Posterior cingulate gyrus (tissue), 11 donors: ENCODE results near the gene RBM23.
"Not testable (repeated sequence)": the region's sequence is repeated elsewhere in the genome, so short reads cannot be mapped to it uniquely, and the experiment has no call there.

Source experiments
- DNase-seq, 10 donors: peaks; one replicate each; pipeline versions ENCODE4 v3.0.0 to v3.0.0-alpha.2; 2020 to 2021; ENCODE audit warnings: mixed read lengths in 3 of 10
- intact Hi-C: fragments of 100-400 bp; cut with DNase I; formaldehyde crosslinking; loops from one replicate; pipeline ENCODE4 v1.15.1; 2023

RBM23 gene

DNA sequence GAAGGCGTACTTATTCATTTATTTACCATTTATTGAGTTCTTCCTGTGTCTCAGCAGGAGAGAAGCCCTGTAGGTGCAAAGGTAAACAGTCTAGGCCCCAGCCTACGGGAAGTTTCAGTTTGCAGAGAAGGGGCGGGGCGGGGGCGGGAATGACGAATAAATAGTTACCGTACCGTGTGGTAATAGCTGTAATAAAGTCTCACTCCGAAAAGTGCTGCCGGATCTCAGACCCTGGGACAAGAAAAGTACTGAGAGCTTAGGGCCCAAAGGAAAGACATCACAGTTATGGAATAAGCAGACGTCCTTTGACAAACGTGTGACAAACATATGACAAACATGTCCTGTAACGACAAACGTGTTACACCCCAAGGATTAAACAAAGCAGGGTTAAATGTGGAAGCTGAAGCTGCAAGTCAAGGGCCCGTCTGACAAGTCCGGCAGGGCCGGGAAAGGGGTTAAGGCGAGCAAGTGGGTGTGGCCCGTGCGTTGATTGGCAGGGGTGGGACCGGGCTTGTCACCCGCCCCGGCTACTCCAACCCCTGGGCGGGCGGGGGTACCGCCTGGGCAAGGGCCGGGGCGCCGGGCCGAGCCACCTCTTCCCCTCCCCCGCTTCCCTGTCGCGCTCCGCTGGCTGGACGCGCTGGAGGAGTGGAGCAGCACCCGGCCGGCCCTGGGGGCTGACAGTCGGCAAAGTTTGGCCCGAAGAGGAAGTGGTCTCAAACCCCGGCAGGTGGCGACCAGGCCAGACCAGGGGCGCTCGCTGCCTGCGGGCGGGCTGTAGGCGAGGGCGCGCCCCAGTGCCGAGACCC lies 47.5 kb downstream of the RBM23 start, which contains the start of gene LRP10:
Gene LRP10, plus strand, starts transcription at position 517 of the 809 bp plus-strand sequence. CDS start 564 bp downstream, outside the sequence.
- intact Hi-C loops: no loop called here
- DNase-seq: peak; percentile 80 to 98 (median 86)

DNA sequence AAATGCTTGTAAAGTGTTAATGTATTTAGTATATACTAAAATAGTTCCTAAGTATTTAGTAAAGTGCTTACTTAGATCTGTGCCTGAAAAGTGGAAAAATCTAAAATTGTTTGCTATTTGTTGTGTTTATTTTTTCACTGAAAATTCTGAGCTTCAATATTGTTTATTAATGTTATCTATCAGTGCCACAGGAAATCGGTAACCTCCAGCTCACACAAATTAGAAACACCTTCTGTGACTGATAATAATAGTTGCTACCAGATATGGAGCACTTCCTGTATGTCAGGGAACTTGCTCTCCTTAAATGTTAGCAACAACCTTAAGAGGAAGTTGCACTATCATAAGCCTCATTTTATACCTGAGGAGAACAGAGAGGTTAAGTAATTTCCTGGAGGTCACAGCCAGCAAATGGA lies 48.1 kb downstream of the RBM23 start:
- intact Hi-C loops: no loop called here
- no peak for DNase-seq

DNA sequence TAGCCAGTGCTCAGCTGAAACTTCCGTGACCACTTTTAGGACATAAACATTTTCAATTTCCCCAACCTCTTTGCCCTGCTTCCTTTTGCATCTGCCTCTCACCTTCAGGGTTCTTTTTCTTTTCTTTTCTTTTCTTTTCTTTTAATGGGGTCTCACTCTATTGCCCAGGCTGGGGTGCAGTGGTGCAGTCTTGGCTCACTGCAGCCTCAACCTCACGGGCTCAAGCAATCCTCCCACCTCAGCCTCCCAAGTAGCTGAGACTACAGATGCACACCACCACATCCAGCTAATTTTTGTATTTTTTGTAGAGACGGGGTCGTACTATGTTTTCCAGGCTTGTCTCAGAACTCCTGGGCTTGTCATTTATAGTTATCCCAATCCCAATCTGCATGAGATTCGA lies 52.1 kb downstream of the RBM23 start:
- peak in 1 of 10 donors; percentile 42 for DNase-seq
- intact Hi-C loops: no loop called here

DNA sequence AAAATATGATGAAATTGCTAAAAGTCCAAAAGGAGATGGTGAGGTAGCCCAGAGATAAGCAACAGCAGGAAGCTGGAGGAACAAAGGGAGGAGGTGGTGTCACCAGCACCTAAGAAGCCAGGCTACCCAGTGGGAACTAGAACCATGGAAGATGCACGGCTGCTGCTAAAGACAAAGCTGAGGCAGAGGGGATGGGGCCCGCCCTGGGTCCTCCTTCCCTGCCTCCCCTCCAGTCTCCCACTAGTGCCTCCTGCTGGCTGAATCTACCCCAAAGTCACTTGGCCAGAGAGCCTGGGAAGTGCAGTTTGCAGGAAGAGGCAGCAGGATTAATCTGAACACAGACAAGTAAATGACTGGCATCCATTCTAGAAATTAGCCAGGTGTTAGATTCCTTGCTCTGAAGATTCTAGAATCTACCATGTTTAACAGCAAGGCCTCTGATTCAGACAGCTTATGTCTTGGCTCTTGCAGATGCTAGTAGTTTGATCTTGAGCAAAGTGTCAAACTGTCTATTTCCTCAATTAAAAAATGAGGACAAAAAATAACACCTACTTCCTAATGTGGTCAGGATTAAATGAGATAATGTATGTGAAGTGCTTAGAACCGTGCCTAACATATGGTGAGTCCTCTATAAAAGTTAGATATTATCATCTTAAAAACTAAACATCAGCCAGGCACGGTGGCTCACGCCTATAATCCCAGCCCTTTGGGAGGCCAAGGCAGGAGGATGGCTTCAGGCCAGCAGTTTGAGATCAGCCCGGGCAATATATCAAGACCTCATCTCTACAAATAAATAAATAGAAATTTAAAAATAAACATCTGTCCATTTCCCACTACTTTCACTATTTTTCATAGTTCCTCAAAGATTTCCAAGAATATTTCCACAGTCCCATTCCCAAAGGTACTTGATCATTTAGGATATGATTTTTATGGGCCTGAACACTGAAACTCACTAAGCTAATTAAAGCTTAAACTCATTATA lies 53.2 kb downstream of the RBM23 start:
- intact Hi-C loops: no loop called here
- DNase-seq: peak in 2 of 10 donors; percentile 12 to 26

DNA sequence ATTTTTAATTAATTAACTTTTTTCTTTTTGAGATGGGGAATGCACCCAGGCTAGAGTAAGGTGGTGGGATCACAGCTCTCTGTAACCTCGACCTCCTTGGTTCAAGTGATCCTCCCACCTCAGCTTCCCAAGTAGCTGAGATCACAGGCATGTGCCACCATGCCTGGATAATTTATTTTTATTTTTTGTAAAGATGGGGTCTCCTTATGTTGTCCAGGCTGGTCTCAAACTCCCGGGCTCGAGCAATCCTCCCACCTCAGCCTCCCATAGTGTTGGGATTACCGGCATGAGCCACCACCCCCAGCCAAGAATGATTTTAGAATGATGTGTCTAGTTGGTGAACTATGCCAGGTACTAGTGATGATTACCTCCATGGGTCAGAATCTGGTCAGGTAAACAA lies 54.0 kb downstream of the RBM23 start:
- peak in 1 of 10 donors; percentile 5 for DNase-seq
- intact Hi-C loops: no loop called here

DNA sequence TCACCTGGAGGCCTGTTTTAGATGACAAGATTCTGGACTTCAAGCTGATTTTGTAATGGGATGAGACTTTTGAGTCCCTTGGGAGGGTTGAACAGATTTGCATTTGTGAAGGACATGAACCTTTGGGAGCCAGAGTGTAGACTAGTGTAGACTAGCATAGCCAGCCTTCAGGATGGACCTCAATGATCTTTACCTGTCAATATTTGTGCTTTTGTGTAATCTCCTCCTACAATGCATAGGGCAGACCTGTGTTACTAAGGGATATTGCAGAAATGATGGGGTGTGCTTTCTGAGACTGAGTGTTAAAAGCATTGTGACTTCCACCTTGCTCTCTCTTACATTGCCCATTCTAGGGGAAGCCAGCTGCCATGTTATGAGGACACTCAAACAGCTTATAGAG lies 57.3 kb downstream of the RBM23 start:
- no peak for DNase-seq
- intact Hi-C loops: no loop called here

DNA sequence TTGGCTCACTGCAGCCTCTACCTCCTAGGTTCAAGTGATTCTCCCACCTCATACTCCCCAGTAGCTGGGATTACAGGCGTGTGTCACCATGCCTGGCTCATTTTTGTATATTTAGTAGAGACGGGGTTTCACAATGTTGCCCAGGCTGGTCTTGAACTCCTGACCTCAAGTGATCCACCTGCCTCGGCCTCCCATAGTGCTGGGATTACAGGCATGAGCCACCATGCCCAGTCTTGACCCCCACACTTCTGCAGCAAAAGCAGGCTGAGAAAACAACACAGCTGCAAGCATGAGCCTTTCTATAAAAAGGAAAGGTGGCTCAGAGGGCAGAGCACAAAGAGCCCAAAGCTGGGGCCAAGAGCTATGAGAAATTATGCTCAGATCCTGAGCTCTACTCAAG lies 58.6 kb downstream of the RBM23 start:
- intact Hi-C loops, DNase-seq: not testable (repeated sequence)

DNA sequence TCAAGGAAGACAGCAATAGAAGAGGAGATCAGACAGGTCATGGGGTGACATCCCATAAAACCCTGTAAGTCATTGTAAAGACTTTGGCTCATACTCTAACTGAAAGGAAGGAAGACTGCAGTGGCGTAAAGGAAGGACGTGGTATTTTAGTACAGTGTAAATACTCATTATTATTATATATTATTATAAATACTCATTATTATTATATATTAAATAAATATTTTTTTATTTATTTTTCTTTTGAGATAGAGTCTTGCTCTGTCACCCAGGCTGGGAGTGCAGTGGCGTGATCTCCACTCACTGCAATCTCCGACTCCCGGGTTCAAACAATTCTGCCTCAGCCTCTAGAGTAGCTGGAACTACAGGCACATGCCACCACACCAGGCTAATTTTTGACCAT lies 62.5 kb downstream of the RBM23 start:
- peak in 1 of 10 donors; percentile 22 for DNase-seq
- intact Hi-C loops: loop anchor here (10.0 kb wide), 1 partner anchor 202 kb away; no protein-coding TSS in a partner anchor

DNA sequence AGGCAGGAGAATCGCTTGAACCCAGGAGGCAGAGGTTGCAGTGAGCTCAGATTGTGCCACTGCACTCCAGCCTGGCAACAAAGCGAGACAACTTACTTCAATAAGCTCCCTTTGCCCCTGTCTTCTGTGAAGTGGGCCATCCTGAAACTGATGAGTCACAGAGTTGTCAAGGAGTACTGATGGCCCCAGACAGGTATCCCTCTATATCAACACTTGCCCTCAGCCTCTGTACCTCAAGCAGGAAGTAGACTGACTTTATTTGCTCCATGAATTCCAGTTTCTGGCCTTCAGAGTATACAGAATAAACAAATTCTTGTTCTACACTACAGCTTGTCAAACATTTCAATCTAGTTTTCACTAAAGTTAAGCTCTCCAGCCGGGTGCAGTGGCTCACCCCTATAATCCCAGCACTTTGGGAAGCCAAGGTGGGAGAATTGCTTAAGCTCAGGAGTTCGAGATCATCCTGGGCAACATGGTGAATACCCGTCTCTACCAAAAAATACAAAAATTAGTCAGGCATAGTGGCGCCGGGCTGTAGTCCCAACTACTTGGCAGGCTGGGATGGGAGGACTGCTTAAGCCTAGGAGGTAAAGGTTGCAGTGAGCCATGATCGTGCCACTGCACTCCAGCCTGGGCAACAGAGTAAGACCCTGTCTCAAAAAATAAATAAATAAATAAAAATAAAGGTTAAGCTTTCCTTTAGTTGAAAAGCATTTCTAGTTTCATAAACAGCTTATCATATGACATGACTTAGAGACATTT lies 63.8 kb downstream of the RBM23 start:
- intact Hi-C loops: loop anchor here (5.0 to 10.0 kb wide), 2 partner anchors 200 to 298 kb away; no protein-coding TSS in a partner anchor
- DNase-seq: peak in 2 of 10 donors; percentile 27 to 32

DNA sequence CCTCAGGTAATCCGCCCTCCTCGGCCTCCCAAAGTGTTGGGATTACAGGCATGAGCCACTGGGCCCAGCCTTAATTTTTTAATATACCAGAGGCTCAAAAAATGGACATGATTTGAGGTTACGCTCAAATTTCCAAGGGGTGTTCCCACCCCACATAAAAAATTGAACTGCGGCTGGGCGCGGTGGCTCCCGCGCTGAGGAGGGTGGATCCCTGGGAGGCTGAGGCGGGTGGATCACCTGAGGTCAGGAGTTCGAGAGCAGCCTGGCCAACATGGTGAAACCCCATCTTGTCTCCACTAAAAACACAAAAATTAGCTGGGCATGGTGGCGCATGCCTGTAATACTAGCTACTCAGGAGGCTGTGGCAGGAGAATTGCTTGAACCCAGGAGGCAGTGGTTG lies 64.7 kb downstream of the RBM23 start:
- DNase-seq: peak in 1 of 10 donors; percentile 39
- intact Hi-C loops: loop anchor here (5.0 to 10.0 kb wide), 2 partner anchors 199 to 297 kb away; no protein-coding TSS in a partner anchor

DNA sequence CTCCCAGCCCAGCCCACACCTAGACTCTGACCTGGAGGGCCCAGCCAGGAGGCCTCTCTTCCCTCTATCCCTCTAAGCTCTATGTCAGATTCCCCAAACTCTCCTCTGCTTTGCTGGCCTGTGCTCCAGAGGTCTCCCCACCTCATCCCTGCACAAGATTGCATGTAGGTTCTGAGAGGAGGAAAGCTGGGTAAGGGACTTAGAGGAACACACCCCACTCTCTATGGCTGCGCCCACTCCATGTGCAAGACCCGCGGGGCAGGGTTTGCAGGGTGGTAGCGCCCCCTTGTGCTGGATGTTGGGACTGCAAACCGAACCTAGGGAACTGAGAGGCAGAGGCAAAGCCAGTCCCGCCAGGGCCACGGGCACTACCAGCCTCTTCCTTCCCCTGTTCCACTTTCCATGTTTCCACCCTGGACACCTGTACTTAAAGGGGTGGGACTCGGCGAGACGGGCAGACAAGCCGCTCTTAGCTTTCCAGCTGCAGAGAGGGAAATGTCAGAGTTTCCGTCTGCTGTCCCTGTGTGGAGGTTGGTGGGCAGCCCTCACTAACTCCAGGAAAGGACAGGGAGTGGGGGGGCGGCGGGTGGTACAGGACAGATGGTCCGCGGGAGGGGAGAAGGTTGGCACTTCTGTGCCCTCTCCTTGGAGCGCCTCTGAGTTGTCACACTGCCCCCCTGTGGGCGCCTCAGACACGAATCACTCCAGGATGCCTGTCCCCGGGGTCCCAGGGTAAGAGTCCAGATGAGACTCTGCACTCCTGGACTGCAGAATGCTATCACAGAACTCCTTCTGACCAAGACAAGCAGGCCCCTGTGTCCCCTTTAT lies 65.8 kb downstream of the RBM23 start:
- intact Hi-C loops: loop anchor here (1.0 to 10.0 kb wide), 4 partner anchors 30 to 296 kb away; no protein-coding TSS in a partner anchor

DNA sequence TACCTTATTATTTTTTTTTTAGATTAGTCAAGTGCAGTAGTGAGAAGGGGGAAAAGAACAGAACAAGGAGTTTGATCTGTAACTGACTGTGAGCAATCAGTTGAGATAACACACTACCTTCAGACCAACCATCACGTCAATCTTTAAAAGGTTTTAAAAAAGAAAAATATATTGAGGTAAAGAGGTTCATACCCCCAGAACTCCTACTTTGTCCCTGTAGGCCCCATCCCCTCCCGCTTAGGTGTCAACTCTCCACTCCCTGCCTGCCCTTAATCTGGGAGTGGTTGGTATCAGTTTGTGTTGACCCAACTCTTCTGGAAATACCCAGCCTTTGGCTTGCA lies 66.4 kb downstream of the RBM23 start:
- no peak for DNase-seq
- intact Hi-C loops: loop anchor here (5.0 to 10.0 kb wide), 2 partner anchors 198 to 295 kb away; no protein-coding TSS in a partner anchor

More for the DNA sequence above, 65.8 kb downstream of the RBM23 start:
- peak; percentile 73 to 98 (median 88) for DNase-seq

DNA sequence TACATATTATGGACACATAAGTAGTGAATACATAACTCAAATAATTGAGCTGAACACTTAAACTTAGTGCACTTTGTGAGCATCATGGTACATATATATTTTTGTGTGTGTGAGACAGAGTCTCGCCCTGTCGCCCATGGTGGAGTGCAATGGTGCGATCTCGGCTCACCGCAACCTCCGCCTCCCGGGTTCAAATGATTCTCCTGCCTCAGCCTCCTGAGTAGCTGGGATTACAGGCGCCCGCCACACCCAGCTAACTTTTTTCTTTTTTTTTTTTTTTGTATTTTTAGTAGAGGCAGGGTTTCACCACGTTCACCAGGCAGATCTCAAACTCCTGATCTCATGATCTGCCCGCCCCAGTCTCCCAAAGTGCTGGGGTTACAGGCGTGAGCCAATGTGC lies 66.8 kb downstream of the RBM23 start:
- peak in 1 of 10 donors; percentile 25 for DNase-seq
- intact Hi-C loops: loop anchor here (5.0 to 10.0 kb wide), 2 partner anchors 197 to 295 kb away; no protein-coding TSS in a partner anchor

DNA sequence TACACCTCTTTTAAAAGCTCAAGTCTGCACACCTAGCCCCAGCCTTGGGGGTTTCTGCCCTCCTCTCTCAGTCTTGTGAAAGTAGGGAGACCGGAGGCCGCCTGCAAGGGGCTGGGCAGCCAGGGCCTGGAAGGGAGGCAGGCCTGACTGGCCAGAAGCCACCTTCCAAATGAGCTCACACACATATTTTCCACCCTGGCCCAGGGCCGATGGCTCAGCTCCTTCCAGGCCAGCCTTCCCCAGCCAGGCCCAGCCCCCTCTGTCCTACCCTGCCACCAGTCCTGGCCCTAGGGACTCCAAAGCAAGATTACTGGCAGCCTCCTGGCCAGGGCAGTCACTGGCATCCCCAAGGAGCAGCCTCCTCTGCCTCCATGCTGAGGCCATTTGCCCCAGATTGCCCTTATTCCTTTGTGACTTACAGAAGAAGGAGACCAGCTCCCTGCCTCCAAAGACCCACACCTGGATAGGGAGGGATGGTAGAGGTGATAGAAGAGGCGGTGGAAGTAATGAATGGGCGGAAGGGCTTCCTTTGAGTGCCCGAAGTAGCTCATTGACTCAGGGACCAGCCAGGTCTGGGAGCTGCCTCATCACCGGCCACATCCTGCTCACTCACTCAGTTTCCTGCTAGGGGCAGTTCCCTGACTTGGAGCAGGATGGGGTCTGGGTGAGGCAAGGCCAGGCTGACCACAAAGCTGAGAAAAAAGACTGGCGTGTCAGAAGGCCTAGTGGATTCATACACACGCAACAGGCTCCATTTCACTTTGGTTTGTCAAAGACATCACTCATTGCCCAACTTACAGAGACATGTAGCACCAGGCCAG lies 67.8 kb downstream of the RBM23 start:
- peak in 9 of 10 donors; percentile 30 to 91 (median 54) for DNase-seq
- intact Hi-C loops: loop anchor here (5.0 to 10.0 kb wide), 2 partner anchors 196 to 294 kb away; no protein-coding TSS in a partner anchor

DNA sequence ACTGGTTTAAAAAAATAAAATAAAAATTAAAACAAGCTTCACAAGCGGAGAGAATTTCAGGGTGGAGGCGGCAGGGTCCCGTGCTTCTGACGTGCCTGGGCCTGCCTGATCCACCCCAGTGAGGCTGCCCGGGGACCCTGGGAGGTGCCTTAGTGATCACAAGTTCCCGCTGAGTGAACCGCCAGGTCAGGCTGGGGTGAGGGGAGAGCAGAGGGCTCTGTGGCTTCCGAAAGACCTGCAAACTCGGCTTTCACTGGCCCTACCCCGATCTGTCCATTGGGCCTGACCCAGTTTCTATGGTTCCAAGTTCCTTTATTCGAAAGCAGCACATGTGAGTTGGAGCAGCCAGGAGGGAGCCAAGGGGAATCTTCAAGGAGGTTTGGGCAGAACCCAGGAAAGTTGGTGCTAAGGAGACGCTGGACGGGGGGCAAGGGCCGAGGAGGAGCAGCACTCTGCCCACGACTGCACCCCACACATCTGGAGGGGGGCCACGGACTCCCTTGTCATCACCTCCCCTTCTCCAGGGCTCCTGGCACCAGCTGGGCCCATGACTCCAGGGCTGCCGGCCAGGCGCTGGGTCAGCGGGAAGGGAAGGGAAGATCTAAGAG lies 69.6 kb downstream of the RBM23 start:
- peak in 2 of 10 donors; percentile 75 to 82 for DNase-seq
- intact Hi-C loops: no loop called here

DNA sequence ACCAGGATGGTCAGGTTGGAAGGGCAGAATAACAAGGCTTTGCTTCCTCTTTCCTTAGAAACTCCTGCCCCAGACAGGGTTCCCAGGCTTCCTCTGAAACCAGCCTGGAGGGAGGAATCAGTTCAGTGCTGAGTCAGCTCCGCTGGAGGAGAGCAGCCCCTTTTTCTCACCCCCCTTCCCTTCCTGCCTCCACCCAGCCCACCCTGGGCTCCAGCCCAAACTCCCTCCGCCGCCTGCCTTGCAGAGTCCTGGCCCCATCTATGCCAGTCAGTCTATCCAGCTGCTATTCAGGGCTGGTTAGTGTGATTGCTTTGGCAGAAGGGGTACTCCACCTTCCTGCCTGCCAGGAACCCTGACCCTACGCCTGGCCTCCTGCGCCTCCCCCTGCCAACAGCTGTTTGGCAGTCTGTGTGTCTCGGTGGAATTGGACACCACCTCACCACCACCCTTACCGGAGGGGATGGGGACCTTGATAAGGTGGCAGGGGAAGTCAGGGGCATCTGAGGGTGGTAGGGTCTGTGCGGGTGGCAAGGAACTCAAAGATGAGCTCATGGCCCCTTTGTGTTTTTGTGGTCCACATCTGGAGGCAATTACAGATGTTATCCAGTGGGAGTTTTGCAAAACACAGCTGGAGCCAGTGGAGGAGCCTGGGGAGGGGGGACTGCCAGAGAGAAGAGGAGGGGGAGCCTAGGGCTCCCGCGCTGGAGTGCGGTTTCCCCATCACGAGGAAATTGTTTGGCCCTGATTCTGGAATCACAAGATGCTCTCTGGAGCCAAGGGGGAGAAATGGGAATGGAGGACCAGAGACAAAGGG lies 70.4 kb downstream of the RBM23 start:
- peak in 1 of 10 donors; percentile 77 for DNase-seq
- intact Hi-C loops: no loop called here
